Mesothelial cell of epicardium (in vitro differentiated cells): ENCODE data around the gene MFAP3L. TPM values are rescaled to one million over a fixed set of nuclear protein-coding genes. Genes with fewer than 3 reads are reported as not detected.

Experiments used
- DNase-seq, 2 experiments: peaks; one replicate each; pipeline ENCODE4 v3.0.0; 2021; ENCODE audit warnings: low spot score in 2 of 2; ENCODE audit not compliant: unreplicated experiment in 2 of 2
- H3K27ac Mint-ChIP-seq: 2 replicates; pipeline ENCODE4 v1.8.0; 2021; ENCODE audit warnings: mixed read lengths
- H3K27me3 Mint-ChIP-seq: 2 replicates; pipeline ENCODE4 v1.8.0; 2021; ENCODE audit warnings: low read depth, mixed read lengths
- H3K36me3 Mint-ChIP-seq: 2 replicates; pipeline ENCODE4 v1.8.0; 2021; ENCODE audit warnings: mixed read lengths
- H3K4me1 Mint-ChIP-seq: 2 replicates; pipeline ENCODE4 v1.8.0; 2021; ENCODE audit warnings: mixed read lengths
- H3K4me3 Mint-ChIP-seq: 2 replicates; pipeline ENCODE4 v1.8.0; 2021; ENCODE audit warnings: mild to moderate bottlenecking, moderate library complexity, mixed read lengths
- H3K9me3 Mint-ChIP-seq: 2 replicates; pipeline ENCODE4 v1.8.0; 2021; ENCODE audit warnings: mixed read lengths
- total RNA-seq: library from RNA; stranded (reverse); gene quantifications from 3 replicates; pipeline ENCODE4 v1.2.1, GENCODE V29; 2021
- TF ChIP-seq, protein P1 (sequence below): fragments of 200-600 bp; sonication (generic); IDR thresholded peaks from one replicate; pipeline ENCODE4 v1.5.0; 2021; ENCODE audit warnings: antibody characterized with exemption; ENCODE audit not compliant: unreplicated experiment

MFAP3L gene
- total RNA-seq, 1 donor from 2014 or later = 2.1 TPM

DNA sequence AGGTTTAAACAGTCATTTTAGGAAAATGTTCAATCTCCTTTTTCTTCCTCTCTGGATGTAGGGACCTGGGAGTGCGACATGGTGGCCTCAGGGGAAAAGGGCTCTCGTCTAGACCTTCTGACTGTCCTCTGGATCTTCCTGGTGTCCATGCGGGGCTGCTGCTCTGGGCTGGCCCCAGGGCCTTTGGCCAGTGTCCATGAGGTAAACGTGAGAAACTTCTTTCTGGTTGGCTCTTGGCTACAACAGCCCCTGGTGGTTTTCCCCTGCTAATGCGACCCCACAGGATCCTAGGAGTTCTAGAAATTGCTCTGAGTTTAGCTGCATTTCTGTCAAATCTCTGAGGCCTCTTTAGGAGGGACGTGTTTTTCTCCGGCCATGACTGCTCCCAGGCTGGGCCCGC is 85.7 kb downstream of the MFAP3L start:
- TF ChIP-seq, protein P1, sequence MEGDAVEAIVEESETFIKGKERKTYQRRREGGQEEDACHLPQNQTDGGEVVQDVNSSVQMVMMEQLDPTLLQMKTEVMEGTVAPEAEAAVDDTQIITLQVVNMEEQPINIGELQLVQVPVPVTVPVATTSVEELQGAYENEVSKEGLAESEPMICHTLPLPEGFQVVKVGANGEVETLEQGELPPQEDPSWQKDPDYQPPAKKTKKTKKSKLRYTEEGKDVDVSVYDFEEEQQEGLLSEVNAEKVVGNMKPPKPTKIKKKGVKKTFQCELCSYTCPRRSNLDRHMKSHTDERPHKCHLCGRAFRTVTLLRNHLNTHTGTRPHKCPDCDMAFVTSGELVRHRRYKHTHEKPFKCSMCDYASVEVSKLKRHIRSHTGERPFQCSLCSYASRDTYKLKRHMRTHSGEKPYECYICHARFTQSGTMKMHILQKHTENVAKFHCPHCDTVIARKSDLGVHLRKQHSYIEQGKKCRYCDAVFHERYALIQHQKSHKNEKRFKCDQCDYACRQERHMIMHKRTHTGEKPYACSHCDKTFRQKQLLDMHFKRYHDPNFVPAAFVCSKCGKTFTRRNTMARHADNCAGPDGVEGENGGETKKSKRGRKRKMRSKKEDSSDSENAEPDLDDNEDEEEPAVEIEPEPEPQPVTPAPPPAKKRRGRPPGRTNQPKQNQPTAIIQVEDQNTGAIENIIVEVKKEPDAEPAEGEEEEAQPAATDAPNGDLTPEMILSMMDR = no peak
- H3K27ac Mint-ChIP-seq = no peak overlapping the region

More for the DNA sequence above, 85.7 kb downstream of the MFAP3L start:
- DNase-seq = no peak
- peaks cover 10% of the 10 kb centered on the region for H3K4me1 Mint-ChIP-seq
- no peak overlapping the region for H3K4me3 Mint-ChIP-seq
- no peaks in the 10 kb centered on the region for H3K27me3 Mint-ChIP-seq
- no peaks in the 10 kb centered on the region for H3K36me3 Mint-ChIP-seq
- no peaks in the 10 kb centered on the region for H3K9me3 Mint-ChIP-seq

Other genes starting within 250 kb of the MFAP3L start
- 33.7 to 36.3 TPM (median 35.2 TPM) in 3 replicates for gene AADAT, start 63.6 kb upstream of the MFAP3L start, total RNA-seq